Measurements from ENCODE around the gene KIF7.

The KIF7 gene

GRCh38 chr15:89681146-89681545, 25.9 kb upstream of the KIF7 start:
- Histone ChIP-seq H3K27me3 (ENCODE audit: insufficient read depth, low read length) (peaks cover 41% of the 10 kb centered on the region), H3K4me1 (ENCODE audit: insufficient read depth, low read length) (no peaks in the 10 kb centered on the region), H3K4me3 (ENCODE audit: low read length) (no peak overlapping the region), H3K9ac (ENCODE audit: low read depth, low read length) (no peak overlapping the region), H3K9me3 (ENCODE audit: insufficient read depth, low read depth, low read length) (no peaks in the 10 kb centered on the region), H3K36me3 (ENCODE audit: insufficient read depth, low read depth, low read length) (no peaks in the 10 kb centered on the region), H3K27ac (ENCODE audit: low read length) (no peak overlapping the region)

DNA sequence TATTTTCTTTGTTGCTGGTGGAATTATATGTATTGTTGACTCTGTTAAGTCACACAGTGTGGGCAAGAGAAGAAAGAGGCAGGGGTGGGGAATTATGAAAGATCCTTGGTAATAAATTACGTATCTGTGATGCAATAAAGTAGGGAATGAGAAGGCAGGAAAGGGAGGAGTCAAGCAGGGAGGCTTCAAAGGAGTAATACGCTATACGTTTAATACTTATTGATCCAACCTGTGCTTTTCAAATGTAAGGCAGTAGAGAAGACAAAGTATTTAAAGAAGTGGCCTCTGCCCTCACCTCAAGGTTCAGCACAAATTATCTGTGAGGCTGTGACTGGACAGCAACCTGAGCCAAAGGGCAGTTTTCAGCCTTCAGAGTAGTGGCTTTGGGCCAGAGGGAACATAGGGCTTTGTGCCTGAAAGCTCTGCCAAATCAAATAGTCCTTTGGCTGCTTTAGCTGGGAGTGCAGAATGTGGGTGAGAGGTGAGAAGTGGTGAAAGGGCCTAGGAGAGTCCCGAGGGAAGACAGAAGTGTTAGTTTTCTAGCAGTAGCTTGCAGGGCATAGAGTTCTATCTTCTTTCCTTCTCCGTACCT, 25.1 kb upstream of the KIF7 start:
- H3K9me3 ChIP-seq (ENCODE audit: insufficient read depth, low read depth, low read length), result no peaks in the 10 kb centered on the region
- no peak overlapping the region for H3K4me3 ChIP-seq (ENCODE audit: low read length)
- no peaks in the 10 kb centered on the region for H3K36me3 ChIP-seq (ENCODE audit: insufficient read depth, low read depth, low read length)
- no peaks in the 10 kb centered on the region for H3K4me1 ChIP-seq (ENCODE audit: insufficient read depth, low read length)
- H3K27me3 ChIP-seq (ENCODE audit: insufficient read depth, low read length), result peaks cover 38% of the 10 kb centered on the region
- no peak overlapping the region for H3K9ac ChIP-seq (ENCODE audit: low read depth, low read length)
- no peak overlapping the region for H3K27ac ChIP-seq (ENCODE audit: low read length)

GRCh38 chr15:89679212-89679611, 23.9 kb upstream of the KIF7 start, which contains the start of gene PLIN1:
Gene PLIN1 (minus strand): TSS chr15:89679367. CDS start chr15:89677489, 1,878 bp downstream.
- H3K27me3 ChIP-seq (ENCODE audit: insufficient read depth, low read length), result peaks cover 38% of the 10 kb centered on the region
- no peak within 1 kb of the TSS for H3K27ac ChIP-seq (ENCODE audit: low read length)
- H3K4me1 ChIP-seq (ENCODE audit: insufficient read depth, low read length), result no peaks in the 10 kb centered on the region
- H3K9ac ChIP-seq (ENCODE audit: low read depth, low read length), result no peak within 1 kb of the TSS
- no peaks in the 10 kb centered on the region for H3K36me3 ChIP-seq (ENCODE audit: insufficient read depth, low read depth, low read length)
- H3K9me3 ChIP-seq (ENCODE audit: insufficient read depth, low read depth, low read length), result no peaks in the 10 kb centered on the region
- H3K4me3 ChIP-seq (ENCODE audit: low read length), result no peak within 1 kb of the TSS

- Histone ChIP-seq H3K4me3 (ENCODE audit: low read length) (no peak overlapping the region), H3K27ac (ENCODE audit: low read length) (no peak overlapping the region), H3K4me1 (ENCODE audit: insufficient read depth, low read length) (no peaks in the 10 kb centered on the region), H3K36me3 (ENCODE audit: insufficient read depth, low read depth, low read length) (no peaks in the 10 kb centered on the region), H3K27me3 (ENCODE audit: insufficient read depth, low read length) (peaks cover 33% of the 10 kb centered on the region; the same call in 1 of the 2 replicates), H3K9me3 (ENCODE audit: insufficient read depth, low read depth, low read length) (no peaks in the 10 kb centered on the region), H3K9ac (ENCODE audit: low read depth, low read length) (no peak overlapping the region)
Measured at GRCh38 chr15:89677381-89677780, 22.1 kb upstream of the KIF7 start.

GRCh38 chr15:89675606-89676005, 20.3 kb upstream of the KIF7 start:
- Histone ChIP-seq H3K4me1 (ENCODE audit: insufficient read depth, low read length) (no peaks in the 10 kb centered on the region), H3K36me3 (ENCODE audit: insufficient read depth, low read depth, low read length) (no peaks in the 10 kb centered on the region), H3K9ac (ENCODE audit: low read depth, low read length) (no peak overlapping the region), H3K27ac (ENCODE audit: low read length) (no peak overlapping the region), H3K4me3 (ENCODE audit: low read length) (no peak overlapping the region), H3K9me3 (ENCODE audit: insufficient read depth, low read depth, low read length) (no peaks in the 10 kb centered on the region), H3K27me3 (ENCODE audit: insufficient read depth, low read length) (peaks cover 25% of the 10 kb centered on the region; the same call in 1 of the 2 replicates)

DNA sequence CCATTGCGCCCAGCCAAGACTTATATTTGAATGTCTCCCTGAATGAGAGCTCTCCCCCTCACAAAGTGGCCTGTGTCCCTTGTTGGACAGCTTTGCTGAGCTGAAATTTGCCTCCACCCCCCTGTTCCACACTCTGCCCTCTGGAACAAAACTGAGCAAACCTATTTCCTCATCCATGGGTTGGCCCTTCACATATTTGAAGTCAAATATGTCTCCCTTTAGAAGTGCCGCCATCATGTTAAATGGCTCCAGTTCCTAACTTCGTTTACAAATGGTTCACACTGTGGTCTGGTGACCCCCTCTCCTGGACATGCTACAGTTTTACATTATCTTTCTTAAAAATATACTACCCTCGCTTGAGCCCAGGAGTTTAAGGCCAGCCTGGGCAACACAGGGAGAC, 19.3 kb upstream of the KIF7 start:
- Histone ChIP-seq H3K4me3 (ENCODE audit: low read length) (no peak overlapping the region), H3K4me1 (ENCODE audit: insufficient read depth, low read length) (no peaks in the 10 kb centered on the region), H3K27me3 (ENCODE audit: insufficient read depth, low read length) (peaks cover 14% of the 10 kb centered on the region; the same call in 1 of the 2 replicates), H3K36me3 (ENCODE audit: insufficient read depth, low read depth, low read length) (no peaks in the 10 kb centered on the region), H3K9me3 (ENCODE audit: insufficient read depth, low read depth, low read length) (no peaks in the 10 kb centered on the region), H3K9ac (ENCODE audit: low read depth, low read length) (no peak overlapping the region), H3K27ac (ENCODE audit: low read length) (no peak overlapping the region)

GRCh38 chr15:89673165-89673512, 17.9 kb upstream of the KIF7 start:
- Histone ChIP-seq H3K27me3 (ENCODE audit: insufficient read depth, low read length) (peaks cover 8% of the 10 kb centered on the region; the same call in 1 of the 2 replicates), H3K9me3 (ENCODE audit: insufficient read depth, low read depth, low read length) (no peaks in the 10 kb centered on the region), H3K27ac (ENCODE audit: low read length) (no peak overlapping the region), H3K4me3 (ENCODE audit: low read length) (no peak overlapping the region), H3K4me1 (ENCODE audit: insufficient read depth, low read length) (no peaks in the 10 kb centered on the region), H3K36me3 (ENCODE audit: insufficient read depth, low read depth, low read length) (no peaks in the 10 kb centered on the region), H3K9ac (ENCODE audit: low read depth, low read length) (no peak overlapping the region)

DNA sequence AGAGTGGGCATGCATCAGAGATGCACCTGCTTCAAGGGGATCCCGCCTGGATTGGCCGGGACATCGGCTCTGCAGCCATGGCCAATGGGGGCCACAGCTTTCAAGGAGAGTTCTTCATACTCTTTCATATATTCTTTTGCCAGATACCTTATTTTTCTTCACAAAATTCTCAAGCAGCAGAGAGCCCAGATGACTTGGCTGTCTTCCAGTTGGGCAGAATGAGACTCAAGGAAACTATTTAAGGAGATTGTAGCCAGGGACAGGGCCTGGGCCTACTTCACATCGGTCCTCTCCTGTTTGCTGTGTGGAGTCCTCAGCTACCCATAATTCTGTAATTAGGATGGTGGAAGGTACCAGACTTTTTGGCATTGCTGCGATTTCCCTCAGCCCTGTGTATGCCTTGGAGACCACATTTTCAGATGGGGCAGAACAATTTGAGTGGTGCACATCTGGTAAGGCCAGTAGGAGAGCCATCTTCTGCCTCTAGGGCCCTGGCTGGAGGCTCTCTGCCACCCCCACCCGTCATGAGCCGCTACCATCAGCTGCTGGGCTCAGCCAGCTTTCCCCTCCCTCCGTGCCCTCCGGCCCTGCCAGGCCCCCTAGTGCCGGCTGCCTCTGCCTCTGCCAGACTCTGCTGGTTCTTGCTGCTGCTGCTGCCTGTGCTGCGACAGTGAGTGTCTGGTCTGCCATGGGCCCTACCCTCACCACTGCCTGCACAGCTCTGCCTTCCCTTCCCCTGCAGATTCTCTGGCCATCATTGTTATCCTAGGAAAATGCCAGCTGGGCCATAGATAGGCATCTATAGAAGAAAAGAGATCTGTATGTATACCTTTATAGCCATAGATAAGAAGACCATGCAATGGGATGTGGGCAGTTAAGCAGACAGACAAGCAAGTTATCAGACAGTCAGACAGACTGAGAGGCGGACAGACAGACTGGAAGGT, 17.2 kb upstream of the KIF7 start:
- Histone ChIP-seq H3K27ac (ENCODE audit: low read length) (no peak overlapping the region), H3K36me3 (ENCODE audit: insufficient read depth, low read depth, low read length) (no peaks in the 10 kb centered on the region), H3K27me3 (ENCODE audit: insufficient read depth, low read length) (peaks cover 9% of the 10 kb centered on the region; the same call in 1 of the 2 replicates), H3K4me1 (ENCODE audit: insufficient read depth, low read length) (no peaks in the 10 kb centered on the region), H3K9ac (ENCODE audit: low read depth, low read length) (no peak overlapping the region), H3K4me3 (ENCODE audit: low read length) (no peak overlapping the region), H3K9me3 (ENCODE audit: insufficient read depth, low read depth, low read length) (no peaks in the 10 kb centered on the region)

DNA sequence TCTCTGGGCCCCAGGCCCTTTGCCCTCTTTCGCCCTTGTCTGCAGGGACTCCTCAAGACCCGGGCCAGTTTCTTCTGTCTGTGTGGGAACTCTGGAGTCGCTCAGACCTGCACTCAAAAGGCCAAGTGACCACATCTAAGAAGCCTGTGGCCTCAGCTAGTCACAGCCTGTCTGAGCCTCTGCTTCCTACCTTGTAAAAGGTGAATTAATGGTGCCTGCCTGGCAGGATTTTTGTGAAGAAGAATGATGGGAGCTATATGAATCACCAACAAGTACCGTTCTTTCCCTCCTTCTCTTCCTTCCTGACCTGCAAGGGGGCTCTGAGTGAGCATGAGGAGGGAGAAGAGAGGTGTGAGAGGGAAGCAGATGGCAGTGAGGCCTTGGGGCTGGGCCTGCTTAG, 16.4 kb upstream of the KIF7 start:
- no peak overlapping the region for H3K4me3 ChIP-seq (ENCODE audit: low read length)
- no peaks in the 10 kb centered on the region for H3K36me3 ChIP-seq (ENCODE audit: insufficient read depth, low read depth, low read length)

GRCh38 chr15:89670971-89671560, 15.8 kb upstream of the KIF7 start:
- Histone ChIP-seq H3K27ac (ENCODE audit: low read length) (no peak overlapping the region), H3K9me3 (ENCODE audit: insufficient read depth, low read depth, low read length) (no peaks in the 10 kb centered on the region), H3K36me3 (ENCODE audit: insufficient read depth, low read depth, low read length) (no peaks in the 10 kb centered on the region), H3K9ac (ENCODE audit: low read depth, low read length) (no peak overlapping the region), H3K4me1 (ENCODE audit: insufficient read depth, low read length) (no peaks in the 10 kb centered on the region), H3K27me3 (ENCODE audit: insufficient read depth, low read length) (peaks cover 23% of the 10 kb centered on the region), H3K4me3 (ENCODE audit: low read length) (no peak overlapping the region)

More for the DNA sequence above, 16.4 kb upstream of the KIF7 start:
- no peaks in the 10 kb centered on the region for H3K9me3 ChIP-seq (ENCODE audit: insufficient read depth, low read depth, low read length)
- H3K9ac ChIP-seq (ENCODE audit: low read depth, low read length), result no peak overlapping the region
- peaks cover 17% of the 10 kb centered on the region for H3K27me3 ChIP-seq (ENCODE audit: insufficient read depth, low read length)
- H3K27ac ChIP-seq (ENCODE audit: low read length), result no peak overlapping the region
- no peaks in the 10 kb centered on the region for H3K4me1 ChIP-seq (ENCODE audit: insufficient read depth, low read length)

- H3K9ac ChIP-seq (ENCODE audit: low read depth, low read length), result no peak overlapping the region
- peaks cover 32% of the 10 kb centered on the region for H3K27me3 ChIP-seq (ENCODE audit: insufficient read depth, low read length)
- no peaks in the 10 kb centered on the region for H3K36me3 ChIP-seq (ENCODE audit: insufficient read depth, low read depth, low read length)
Measured at GRCh38 chr15:89669941-89670340, 14.7 kb upstream of the KIF7 start.

More at GRCh38 chr15:89669941-89670340, 14.7 kb upstream of the KIF7 start:
- Histone ChIP-seq H3K27ac (ENCODE audit: low read length) (no peak overlapping the region), H3K4me1 (ENCODE audit: insufficient read depth, low read length) (no peaks in the 10 kb centered on the region), H3K9me3 (ENCODE audit: insufficient read depth, low read depth, low read length) (no peaks in the 10 kb centered on the region), H3K4me3 (ENCODE audit: low read length) (no peak overlapping the region)

All from iPS-20b (cell line).